Measurements from ENCODE around the gene MCF2L.

The MCF2L gene

GRCh38 chr13:112995395-112996191, 26.6 kb downstream of the MCF2L start:
- no peak for DNase-seq (ENCODE audit: low read depth)
- H3K4me3 ChIP-seq (ENCODE audit: control insufficient read depth, low read depth, low read length): no peak overlapping the region
- TF ChIP-seq CTCF (IDR thresholded peaks at IDR 0.05; ENCODE audit: control insufficient read depth, insufficient read depth, low read depth, low read length, missing control alignments): no peak

- DNase-seq (ENCODE audit: low read depth): no peak
- no peak overlapping the region for H3K4me3 ChIP-seq (ENCODE audit: control insufficient read depth, low read depth, low read length)
- no peak for TF ChIP-seq CTCF (IDR thresholded peaks at IDR 0.05; ENCODE audit: control insufficient read depth, insufficient read depth, low read depth, low read length, missing control alignments)
Observed at GRCh38 chr13:112996671-112997091, 27.7 kb downstream of the MCF2L start.

- no peak for TF ChIP-seq CTCF (IDR thresholded peaks at IDR 0.05; ENCODE audit: control insufficient read depth, insufficient read depth, low read depth, low read length, missing control alignments)
- DNase-seq (ENCODE audit: low read depth): no peak
Observed at GRCh38 chr13:112997188-112998130, 28.4 kb downstream of the MCF2L start.

GRCh38 chr13:112998521-112999280, 29.7 kb downstream of the MCF2L start:
- no peak for TF ChIP-seq CTCF (IDR thresholded peaks at IDR 0.05; ENCODE audit: control insufficient read depth, insufficient read depth, low read depth, low read length, missing control alignments)
- H3K4me3 ChIP-seq (ENCODE audit: control insufficient read depth, low read depth, low read length): no peak overlapping the region
- DNase-seq (ENCODE audit: low read depth): no peak

More at GRCh38 chr13:112997188-112998130, 28.4 kb downstream of the MCF2L start:
- H3K4me3 ChIP-seq (ENCODE audit: control insufficient read depth, low read depth, low read length): no peak overlapping the region

- no peak overlapping the region for H3K4me3 ChIP-seq (ENCODE audit: control insufficient read depth, low read depth, low read length)
- DNase-seq (ENCODE audit: low read depth): no peak
- no peak for TF ChIP-seq CTCF (IDR thresholded peaks at IDR 0.05; ENCODE audit: control insufficient read depth, insufficient read depth, low read depth, low read length, missing control alignments)
Observed at GRCh38 chr13:112999414-113000177, 30.6 kb downstream of the MCF2L start.
